SK-N-SH treated with all-trans-retinoic acid at 6 μM for 48 hours (cell line): ENCODE data around the gene CCDC3.
"Not testable (repeated sequence)": the region's sequence is repeated elsewhere in the genome, so short reads cannot be mapped to it uniquely, and the experiment has no call there.

Experiments used
- ATAC-seq: fragments of 200-7000 bp; cut with Tn5 transposase; 3 replicates; pipeline ENCODE4 v1.9.1; 2020; ENCODE audit warnings: mild to moderate bottlenecking, moderate library complexity
- ARNTL ChIP-seq: fragments of 450-650 bp; formaldehyde crosslinking; IDR thresholded peaks from 2 replicates; pipeline ENCODE4 v1.5.0; 2020; ENCODE audit warnings: low read depth, mild to moderate bottlenecking, moderate library complexity, borderline replicate concordance
- BACH2 ChIP-seq: fragments of 250-450 bp; sonication (Bioruptor Pico); IDR thresholded peaks from 2 replicates; pipeline ENCODE4 v1.9.0; 2021; ENCODE audit warnings: mild to moderate bottlenecking, borderline replicate concordance
- CSDC2 ChIP-seq: fragments of 250-450 bp; sonication (Bioruptor Pico); IDR thresholded peaks from 2 replicates; pipeline ENCODE4 v1.5.0; 2020; ENCODE audit warnings: mild to moderate bottlenecking, moderate library complexity
- CSRNP3 ChIP-seq: fragments of 250-450 bp; sonication (Bioruptor Pico); IDR thresholded peaks from 2 replicates; pipeline ENCODE4 v1.5.1; 2021; ENCODE audit warnings: mild to moderate bottlenecking, moderate library complexity
- ESRRG ChIP-seq: fragments of 250-450 bp; sonication (Bioruptor Pico); IDR thresholded peaks from 2 replicates; pipeline ENCODE4 v1.6.1; 2021; ENCODE audit warnings: mild to moderate bottlenecking
- GLIS3 ChIP-seq: fragments of 250-450 bp; sonication (Bioruptor Pico); IDR thresholded peaks from 2 replicates; pipeline ENCODE4 v1.5.0; 2020; ENCODE audit warnings: mild to moderate bottlenecking, moderate library complexity
- ISL1 ChIP-seq: fragments of 250-450 bp; sonication (Bioruptor Pico); IDR thresholded peaks from 2 replicates; pipeline ENCODE4 v2.1.2; 2022; ENCODE audit warnings: mild to moderate bottlenecking, moderate library complexity
- OSR1 ChIP-seq: fragments of 250-450 bp; sonication (Bioruptor Pico); IDR thresholded peaks from 2 replicates; pipeline ENCODE4 v1.8.0; 2022; ENCODE audit warnings: moderate library complexity, mild to moderate bottlenecking, inconsistent platforms
- PPARA ChIP-seq: fragments of 250-450 bp; sonication (Bioruptor Pico); IDR thresholded peaks from 2 replicates; pipeline ENCODE4 v1.5.0; 2020; ENCODE audit warnings: mild to moderate bottlenecking, borderline replicate concordance
- RARB ChIP-seq: fragments of 250-450 bp; sonication (Bioruptor Pico); IDR thresholded peaks from 2 replicates; pipeline ENCODE4 v1.8.0; 2021; ENCODE audit warnings: mild to moderate bottlenecking, moderate library complexity
- SNAI2 ChIP-seq: fragments of 250-450 bp; sonication (Bioruptor Pico); IDR thresholded peaks from 2 replicates; pipeline ENCODE4 v1.5.0; 2020; ENCODE audit warnings: mild to moderate bottlenecking, moderate library complexity
- TCF4 ChIP-seq: fragments of 250-450 bp; sonication (Bioruptor Pico); IDR thresholded peaks from 2 replicates; pipeline ENCODE4 v1.8.0; 2021; ENCODE audit warnings: mild to moderate bottlenecking, moderate library complexity, borderline replicate concordance
- TOX ChIP-seq: fragments of 250-450 bp; sonication (Bioruptor Pico); IDR thresholded peaks from 2 replicates; pipeline ENCODE4 v1.8.0; 2021; ENCODE audit warnings: mild to moderate bottlenecking, moderate library complexity, borderline replicate concordance
- TSHZ2 ChIP-seq: fragments of 250-450 bp; sonication (Bioruptor Pico); IDR thresholded peaks from 2 replicates; pipeline ENCODE4 v1.5.0; 2020; ENCODE audit warnings: mild to moderate bottlenecking, moderate library complexity
- ZC3H10 ChIP-seq: fragments of 250-450 bp; sonication (Bioruptor Pico); IDR thresholded peaks from 2 replicates; pipeline ENCODE4 v1.5.1; 2021; ENCODE audit warnings: mild to moderate bottlenecking, moderate library complexity
- ZFP3 ChIP-seq: fragments of 250-450 bp; sonication (Bioruptor Pico); IDR thresholded peaks from 2 replicates; pipeline ENCODE4 v1.5.0; 2020; ENCODE audit warnings: mild to moderate bottlenecking, moderate library complexity
- ZFP30 ChIP-seq: fragments of 450-650 bp; formaldehyde crosslinking; IDR thresholded peaks from 2 replicates; pipeline ENCODE4 v1.5.0; 2022; ENCODE audit warnings: mild to moderate bottlenecking, moderate library complexity
- ZNF565 ChIP-seq: fragments of 450-650 bp; formaldehyde crosslinking; conservative IDR thresholded peaks from 2 replicates; pipeline ENCODE4 v1.5.0; 2020; ENCODE audit warnings: low read depth, mild to moderate bottlenecking, moderate library complexity
- ZNF70 ChIP-seq: fragments of 450-650 bp; formaldehyde crosslinking; IDR thresholded peaks from 2 replicates; pipeline ENCODE4 v1.5.0; 2020; ENCODE audit warnings: mild to moderate bottlenecking, moderate library complexity
- ZNF8 ChIP-seq: fragments of 450-650 bp; formaldehyde crosslinking; IDR thresholded peaks from 2 replicates; pipeline ENCODE4 v1.5.0; 2020; ENCODE audit warnings: mild to moderate bottlenecking, moderate library complexity
- TF ChIP-seq, protein P1 (sequence below): fragments of 250-450 bp; sonication (Bioruptor Pico); IDR thresholded peaks from 2 replicates; pipeline ENCODE4 v1.5.1; 2020; ENCODE audit warnings: low read depth, mild to moderate bottlenecking, moderate library complexity
- TF ChIP-seq, protein P2 (sequence below): fragments of 250-450 bp; sonication (Bioruptor Pico); IDR thresholded peaks from 2 replicates; pipeline ENCODE4 v1.8.0; 2021; ENCODE audit warnings: low read depth, mild to moderate bottlenecking, moderate library complexity, borderline replicate concordance
- TF ChIP-seq, protein P3 (sequence below): fragments of 250-450 bp; sonication (Bioruptor Pico); IDR thresholded peaks from 2 replicates; pipeline ENCODE4 v1.8.0; 2020; ENCODE audit warnings: mild to moderate bottlenecking, moderate library complexity, borderline replicate concordance

The CCDC3 gene

GRCh38 chr10:12872577-12872976, 128.9 kb downstream of the CCDC3 start (continued):
- no peak for TF ChIP-seq ZNF8 (CRISPR knock-in tag)
- no peak for TF ChIP-seq CSDC2 (CRISPR knock-in tag)
- TF ChIP-seq RARB (CRISPR knock-in tag): no peak
- TF ChIP-seq ARNTL: no peak
- no peak for TF ChIP-seq ESRRG (CRISPR knock-in tag)
- no peak for TF ChIP-seq ZFP30
- TF ChIP-seq, protein P1, sequence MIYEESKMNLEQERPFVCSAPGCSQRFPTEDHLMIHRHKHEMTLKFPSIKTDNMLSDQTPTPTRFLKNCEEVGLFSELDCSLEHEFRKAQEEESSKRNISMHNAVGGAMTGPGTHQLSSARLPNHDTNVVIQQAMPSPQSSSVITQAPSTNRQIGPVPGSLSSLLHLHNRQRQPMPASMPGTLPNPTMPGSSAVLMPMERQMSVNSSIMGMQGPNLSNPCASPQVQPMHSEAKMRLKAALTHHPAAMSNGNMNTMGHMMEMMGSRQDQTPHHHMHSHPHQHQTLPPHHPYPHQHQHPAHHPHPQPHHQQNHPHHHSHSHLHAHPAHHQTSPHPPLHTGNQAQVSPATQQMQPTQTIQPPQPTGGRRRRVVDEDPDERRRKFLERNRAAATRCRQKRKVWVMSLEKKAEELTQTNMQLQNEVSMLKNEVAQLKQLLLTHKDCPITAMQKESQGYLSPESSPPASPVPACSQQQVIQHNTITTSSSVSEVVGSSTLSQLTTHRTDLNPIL (CRISPR knock-in tag): no peak
- no peak for TF ChIP-seq ZNF70 (CRISPR knock-in tag)
- TF ChIP-seq SNAI2: no peak
- TF ChIP-seq, all 23 proteins: peak for 0

GRCh38 chr10:12869427-12869826, 132.1 kb downstream of the CCDC3 start:
- TF ChIP-seq, protein P1 (CRISPR knock-in tag): no peak
- no peak for TF ChIP-seq ZNF8 (CRISPR knock-in tag)
- no peak for TF ChIP-seq ZFP30
- TF ChIP-seq TOX (CRISPR knock-in tag): no peak
- TF ChIP-seq ZNF565: no peak
- ATAC-seq: no peak

DNA sequence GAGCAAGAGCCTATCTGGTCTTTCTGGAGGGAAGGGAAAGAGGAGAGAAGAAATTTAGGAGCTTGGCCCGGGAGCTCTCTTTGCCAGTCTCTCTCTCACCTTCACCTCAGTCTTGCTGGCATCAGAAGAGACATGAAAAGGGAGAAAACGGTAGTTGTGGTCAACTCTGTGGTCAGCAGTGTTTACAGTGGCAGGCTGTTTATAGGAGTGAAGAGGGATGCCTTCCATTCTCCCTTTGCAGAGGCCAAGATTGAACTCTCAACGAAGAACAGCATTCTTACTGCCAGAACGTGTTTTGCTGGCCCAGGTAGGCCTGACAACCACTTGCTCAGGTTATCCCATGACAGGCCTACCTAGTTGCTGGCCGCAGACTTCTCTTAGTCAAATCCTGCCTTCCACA, 133.3 kb downstream of the CCDC3 start:
- TF ChIP-seq ZFP30: no peak
- TF ChIP-seq OSR1 (CRISPR knock-in tag): no peak
- TF ChIP-seq ZC3H10 (CRISPR knock-in tag): no peak
- no peak for TF ChIP-seq ESRRG (CRISPR knock-in tag)
- no peak for TF ChIP-seq ZNF565
- TF ChIP-seq, protein P2, sequence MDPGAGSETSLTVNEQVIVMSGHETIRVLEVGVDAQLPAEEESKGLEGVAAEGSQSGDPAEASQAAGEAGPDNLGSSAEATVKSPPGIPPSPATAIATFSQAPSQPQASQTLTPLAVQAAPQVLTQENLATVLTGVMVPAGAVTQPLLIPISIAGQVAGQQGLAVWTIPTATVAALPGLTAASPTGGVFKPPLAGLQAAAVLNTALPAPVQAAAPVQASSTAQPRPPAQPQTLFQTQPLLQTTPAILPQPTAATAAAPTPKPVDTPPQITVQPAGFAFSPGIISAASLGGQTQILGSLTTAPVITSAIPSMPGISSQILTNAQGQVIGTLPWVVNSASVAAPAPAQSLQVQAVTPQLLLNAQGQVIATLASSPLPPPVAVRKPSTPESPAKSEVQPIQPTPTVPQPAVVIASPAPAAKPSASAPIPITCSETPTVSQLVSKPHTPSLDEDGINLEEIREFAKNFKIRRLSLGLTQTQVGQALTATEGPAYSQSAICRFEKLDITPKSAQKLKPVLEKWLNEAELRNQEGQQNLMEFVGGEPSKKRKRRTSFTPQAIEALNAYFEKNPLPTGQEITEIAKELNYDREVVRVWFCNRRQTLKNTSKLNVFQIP: no peak
- TF ChIP-seq ZNF8 (CRISPR knock-in tag): no peak
- TF ChIP-seq, protein P1 (CRISPR knock-in tag): no peak
- no peak for TF ChIP-seq TOX (CRISPR knock-in tag)
- TF ChIP-seq ARNTL: no peak
- TF ChIP-seq, protein P3, sequence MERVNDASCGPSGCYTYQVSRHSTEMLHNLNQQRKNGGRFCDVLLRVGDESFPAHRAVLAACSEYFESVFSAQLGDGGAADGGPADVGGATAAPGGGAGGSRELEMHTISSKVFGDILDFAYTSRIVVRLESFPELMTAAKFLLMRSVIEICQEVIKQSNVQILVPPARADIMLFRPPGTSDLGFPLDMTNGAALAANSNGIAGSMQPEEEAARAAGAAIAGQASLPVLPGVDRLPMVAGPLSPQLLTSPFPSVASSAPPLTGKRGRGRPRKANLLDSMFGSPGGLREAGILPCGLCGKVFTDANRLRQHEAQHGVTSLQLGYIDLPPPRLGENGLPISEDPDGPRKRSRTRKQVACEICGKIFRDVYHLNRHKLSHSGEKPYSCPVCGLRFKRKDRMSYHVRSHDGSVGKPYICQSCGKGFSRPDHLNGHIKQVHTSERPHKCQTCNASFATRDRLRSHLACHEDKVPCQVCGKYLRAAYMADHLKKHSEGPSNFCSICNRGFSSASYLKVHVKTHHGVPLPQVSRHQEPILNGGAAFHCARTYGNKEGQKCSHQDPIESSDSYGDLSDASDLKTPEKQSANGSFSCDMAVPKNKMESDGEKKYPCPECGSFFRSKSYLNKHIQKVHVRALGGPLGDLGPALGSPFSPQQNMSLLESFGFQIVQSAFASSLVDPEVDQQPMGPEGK (CRISPR knock-in tag): no peak
- TF ChIP-seq RARB (CRISPR knock-in tag): no peak
- no peak for TF ChIP-seq CSRNP3
- no peak for TF ChIP-seq TSHZ2 (CRISPR knock-in tag)
- no peak for TF ChIP-seq ZFP3 (CRISPR knock-in tag)
- no peak for TF ChIP-seq GLIS3
- TF ChIP-seq BACH2 (CRISPR knock-in tag): no peak
- TF ChIP-seq PPARA (CRISPR knock-in tag): no peak
- no peak for TF ChIP-seq ISL1 (CRISPR knock-in tag)
- TF ChIP-seq TCF4 (CRISPR knock-in tag): no peak
- no peak for ATAC-seq

DNA sequence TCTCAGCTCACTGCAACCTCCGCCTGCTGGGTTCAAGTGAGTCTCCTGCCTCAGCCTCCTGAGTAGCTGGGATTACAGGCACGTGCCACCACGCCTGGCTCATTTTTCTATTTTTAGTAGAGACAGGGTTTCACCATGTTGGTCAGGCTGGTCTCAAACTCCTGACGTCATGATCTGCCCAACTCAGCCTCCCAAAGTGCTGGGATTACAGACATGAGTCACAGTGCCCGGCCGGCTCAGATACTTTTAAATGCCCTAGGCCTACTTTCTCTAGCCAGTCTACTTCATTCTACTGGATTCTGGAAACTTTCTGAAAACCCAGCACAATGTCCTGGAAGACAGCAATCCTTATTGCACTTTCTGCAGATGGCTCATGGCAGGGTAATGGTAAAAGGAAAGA, 136.0 kb downstream of the CCDC3 start:
- ATAC-seq: not testable (repeated sequence)
